Eye (tissue), 1 donor: Measurements from ENCODE around the gene TRO.

Source experiments
- DNase-seq: peaks from one replicate; pipeline ENCODE4 v3.0.0-alpha.2; 2015

Gene TRO

DNA sequence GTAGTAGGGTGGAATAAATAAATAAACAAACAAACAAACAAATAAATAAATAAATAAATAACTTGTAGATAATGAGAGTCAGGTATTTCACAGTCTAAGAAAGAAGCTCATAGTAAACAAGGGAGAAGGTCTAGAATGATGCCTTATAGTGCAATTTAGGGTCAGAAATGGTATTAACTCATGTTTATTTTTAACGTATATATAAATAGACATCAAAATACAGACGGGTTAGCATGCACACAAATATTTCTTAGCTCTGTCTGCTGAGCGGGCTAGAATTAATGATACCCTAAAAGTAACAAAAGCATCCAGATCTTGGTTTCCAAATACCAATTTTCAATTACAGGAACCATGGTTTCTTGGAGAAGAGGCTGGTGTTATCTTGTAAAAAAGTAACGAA is 56.8 kb downstream of the TRO start:
- no peak for DNase-seq

- no peak for DNase-seq
Measured at GRCh38 chrX:54978448-54978847, 57.8 kb downstream of the TRO start.

- DNase-seq: no peak
Measured at GRCh38 chrX:54979432-54979831, 58.8 kb downstream of the TRO start.

GRCh38 chrX:54980334-54980733 is 59.7 kb downstream of the TRO start:
- DNase-seq: no peak
